GM12892 (cell line): ENCODE results near the gene SYTL4.

Experiments
- POLR2A ChIP-seq: IDR thresholded peaks from 2 replicates; pipeline ENCODE4 v1.6.1; 2011; ENCODE audit warnings: low read depth, low read length, control low read depth
- POLR2AphosphoS5 ChIP-seq: IDR thresholded peaks from 2 replicates; pipeline ENCODE4 v1.6.1; 2011; ENCODE audit warnings: low read depth, low read length, control low read depth

DNA sequence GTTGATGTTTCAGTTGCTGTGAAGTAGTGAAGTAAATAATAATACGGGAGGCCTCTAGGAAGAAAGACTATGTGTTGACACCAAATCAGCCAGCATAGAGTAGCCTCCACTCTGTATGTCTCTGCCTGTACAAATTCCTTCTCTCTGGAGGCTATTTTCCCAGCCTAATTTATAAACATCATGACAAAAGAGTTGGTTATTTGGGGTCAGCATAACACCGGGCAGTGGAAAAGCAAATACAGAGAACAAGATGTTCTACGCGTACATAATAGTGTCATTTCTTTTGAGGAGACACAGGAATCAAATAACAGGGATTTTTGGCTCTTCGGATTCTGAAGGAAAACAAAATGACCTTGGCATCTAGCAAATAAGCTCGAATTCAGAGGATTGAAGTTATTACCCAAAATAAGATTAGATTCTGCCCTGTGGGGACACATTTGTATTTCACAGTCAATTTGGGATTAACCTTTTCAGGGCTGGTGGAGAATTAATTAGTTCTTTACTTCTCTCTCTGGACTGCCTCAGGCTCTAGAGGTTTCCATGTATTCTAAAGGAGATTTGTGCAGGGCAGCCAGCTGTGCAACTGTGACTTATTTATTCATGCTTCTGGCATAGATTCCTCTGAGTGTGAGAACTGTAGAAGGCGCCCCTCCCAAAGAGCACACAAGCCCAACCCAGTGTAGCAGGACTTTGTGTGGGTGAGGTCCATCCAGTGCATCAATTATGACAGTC lies 14.1 kb upstream of the SYTL4 start:
- TF ChIP-seq POLR2A (no peak), POLR2AphosphoS5 (no peak)
